Activated naive CD8-positive, alpha-beta T cell treated with anti-CD3 and anti-CD28 coated beads, Interleukin-2, amount 50 U/mL, for 24 hours (primary cell): ENCODE data around the gene HRH2.
"Not testable (repeated sequence)": the region's sequence is repeated elsewhere in the genome, so short reads cannot be mapped to it uniquely, and the experiment has no call there.

Experiments used
- ATAC-seq: fragments of 150-1000 bp; cut with Tn5 transposase; one replicate; pipeline ENCODE4 v1.10.0; 2021
- DNase-seq: peaks from one replicate; pipeline ENCODE4 v3.0.0; 2021
- H3K27ac Mint-ChIP-seq: one replicate; pipeline ENCODE4 v1.8.0; 2021; ENCODE audit warnings: mild to moderate bottlenecking, mixed read lengths
- H3K27me3 Mint-ChIP-seq: one replicate; pipeline ENCODE4 v1.8.0; 2021; ENCODE audit warnings: mixed read lengths
- H3K36me3 Mint-ChIP-seq: one replicate; pipeline ENCODE4 v1.8.0; 2021; ENCODE audit warnings: low read depth, mixed read lengths
- H3K4me1 Mint-ChIP-seq: one replicate; pipeline ENCODE4 v1.8.0; 2021; ENCODE audit warnings: mixed read lengths
- H3K4me3 Mint-ChIP-seq: one replicate; pipeline ENCODE4 v1.8.0; 2021; ENCODE audit warnings: mild to moderate bottlenecking, moderate library complexity, mixed read lengths
- H3K9me3 Mint-ChIP-seq: one replicate; pipeline ENCODE4 v1.8.0; 2021; ENCODE audit warnings: mixed read lengths

Gene HRH2

DNA sequence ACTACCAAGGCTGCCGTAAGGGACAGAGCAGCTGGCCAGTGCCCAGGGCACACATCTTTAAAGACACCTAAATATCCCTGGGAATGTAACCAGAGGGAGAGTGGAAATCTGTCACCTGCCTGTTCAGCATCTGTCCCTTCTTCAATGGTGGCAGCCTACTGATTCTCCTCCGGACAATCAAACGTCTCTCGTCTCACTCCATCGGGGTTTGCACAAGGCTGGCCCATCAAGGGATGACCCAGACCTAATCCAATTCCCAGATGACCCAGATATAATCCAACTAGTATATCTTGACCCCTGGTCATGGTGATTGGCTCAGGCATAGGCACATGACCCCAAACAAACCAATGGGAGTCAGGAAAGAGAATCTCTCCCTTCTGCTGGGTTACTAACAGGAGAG is 93.5 kb downstream of the HRH2 start:
- ATAC-seq (no peak), DNase-seq (no peak)
- Mint-ChIP-seq H3K27ac (no peak overlapping the region), H3K36me3 (no peaks in the 10 kb centered on the region), H3K27me3 (peaks cover 45% of the 10 kb centered on the region), H3K4me3 (no peak overlapping the region), H3K9me3 (no peaks in the 10 kb centered on the region), H3K4me1 (no peaks in the 10 kb centered on the region)

GRCh38 chr5:175752826-175753535 is 95.1 kb downstream of the HRH2 start:
- no peaks in the 10 kb centered on the region for H3K36me3 Mint-ChIP-seq

DNA sequence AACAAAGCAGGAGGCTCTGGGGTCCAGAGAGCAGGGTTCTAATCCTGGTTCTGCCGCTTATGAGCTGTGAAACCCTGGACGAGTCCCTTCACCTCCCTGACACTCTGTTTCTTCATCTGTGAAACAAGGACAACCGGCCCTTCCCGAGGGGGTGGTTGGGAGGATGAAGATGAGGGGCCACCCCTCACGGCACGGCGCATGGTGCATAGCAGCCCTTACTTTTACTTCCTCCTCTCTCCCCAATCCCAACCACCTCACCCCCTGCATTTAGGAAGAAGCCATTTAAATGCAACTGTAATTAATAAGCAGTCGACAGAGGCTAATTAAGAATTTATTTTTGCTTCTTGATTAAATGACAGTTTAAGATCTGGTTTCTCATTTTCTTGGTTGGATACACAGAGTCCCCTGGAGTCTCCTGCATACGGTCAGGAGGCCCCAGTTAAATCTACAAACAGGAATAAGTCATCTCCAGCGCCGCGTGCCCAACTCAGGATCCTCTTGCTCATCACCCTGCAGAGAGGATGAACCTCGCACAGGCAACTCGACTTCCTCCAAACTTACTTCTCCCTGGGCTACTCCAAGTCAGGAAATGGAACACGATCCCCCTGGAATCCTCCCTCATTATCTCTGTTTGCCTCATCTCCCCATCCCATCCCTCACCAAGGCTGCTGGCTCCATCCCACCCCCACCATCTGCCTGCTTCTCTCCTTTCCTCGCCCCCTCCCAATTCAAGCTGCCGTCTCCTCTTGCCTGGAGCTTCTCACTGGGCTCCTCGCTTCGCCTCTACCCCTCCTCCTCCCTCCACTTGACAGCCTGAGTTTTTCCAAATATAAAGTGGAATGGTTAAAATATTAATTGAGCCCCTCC is 95.9 kb downstream of the HRH2 start:
- no peak overlapping the region for H3K27ac Mint-ChIP-seq
- DNase-seq (no peak), ATAC-seq (no peak)
- H3K4me1 Mint-ChIP-seq = no peaks in the 10 kb centered on the region
- no peak overlapping the region for H3K4me3 Mint-ChIP-seq
- H3K27me3 Mint-ChIP-seq = peaks cover 56% of the 10 kb centered on the region
- no peaks in the 10 kb centered on the region for H3K36me3 Mint-ChIP-seq
- H3K9me3 Mint-ChIP-seq = no peaks in the 10 kb centered on the region

More at GRCh38 chr5:175752826-175753535, 95.1 kb downstream of the HRH2 start:
- H3K27me3 Mint-ChIP-seq = peaks cover 55% of the 10 kb centered on the region
- ATAC-seq (no peak), DNase-seq (no peak)
- no peak overlapping the region for H3K4me3 Mint-ChIP-seq
- H3K27ac Mint-ChIP-seq = no peak overlapping the region
- H3K9me3 Mint-ChIP-seq = no peaks in the 10 kb centered on the region
- no peaks in the 10 kb centered on the region for H3K4me1 Mint-ChIP-seq

DNA sequence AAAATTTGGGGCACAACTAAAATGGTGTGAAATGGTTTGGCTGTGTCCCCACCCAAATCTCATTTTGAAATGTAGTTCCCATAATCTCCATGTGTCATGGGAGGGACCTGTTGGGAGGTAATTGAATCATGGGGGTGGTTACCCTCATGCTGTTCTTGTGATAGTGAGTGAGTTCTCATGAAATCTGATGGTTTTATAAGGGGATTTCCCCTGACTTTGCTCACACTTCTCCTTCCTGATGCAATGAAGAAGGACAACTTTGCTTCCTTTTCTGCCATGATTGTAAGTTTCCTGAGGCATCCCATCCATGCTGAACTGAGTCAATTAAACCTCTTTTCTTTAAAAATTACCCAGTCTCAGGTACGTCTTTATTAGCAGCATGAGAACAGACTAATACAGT is 102.1 kb downstream of the HRH2 start:
- not testable (repeated sequence) for H3K4me1 Mint-ChIP-seq, H3K9me3 Mint-ChIP-seq, H3K27ac Mint-ChIP-seq, DNase-seq, H3K4me3 Mint-ChIP-seq, H3K36me3 Mint-ChIP-seq, ATAC-seq
- peaks cover 41% of the 10 kb centered on the region for H3K27me3 Mint-ChIP-seq
